Measurements from ENCODE around the gene ARFGAP2.

DNA sequence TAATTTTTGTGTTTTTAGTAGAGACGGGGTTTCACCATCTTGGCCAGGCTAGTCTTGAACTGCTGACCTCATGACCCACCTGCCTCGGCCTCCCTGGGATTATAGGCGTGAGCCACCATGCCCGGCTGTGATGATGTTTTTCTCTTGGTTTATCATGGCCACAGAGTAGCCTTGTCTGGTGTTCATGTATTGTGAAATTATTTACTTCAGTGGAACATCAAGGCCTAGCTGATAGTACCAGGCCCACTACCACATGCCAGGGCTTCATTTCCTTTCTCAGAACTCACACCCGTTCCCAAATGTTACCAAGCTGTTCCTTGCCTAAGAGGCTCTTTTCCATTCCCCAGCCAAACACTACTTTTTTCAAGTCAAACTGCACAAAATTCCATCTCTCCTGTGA, 31.9 kb upstream of the ARFGAP2 start:
- TF ChIP-seq, protein P1, sequence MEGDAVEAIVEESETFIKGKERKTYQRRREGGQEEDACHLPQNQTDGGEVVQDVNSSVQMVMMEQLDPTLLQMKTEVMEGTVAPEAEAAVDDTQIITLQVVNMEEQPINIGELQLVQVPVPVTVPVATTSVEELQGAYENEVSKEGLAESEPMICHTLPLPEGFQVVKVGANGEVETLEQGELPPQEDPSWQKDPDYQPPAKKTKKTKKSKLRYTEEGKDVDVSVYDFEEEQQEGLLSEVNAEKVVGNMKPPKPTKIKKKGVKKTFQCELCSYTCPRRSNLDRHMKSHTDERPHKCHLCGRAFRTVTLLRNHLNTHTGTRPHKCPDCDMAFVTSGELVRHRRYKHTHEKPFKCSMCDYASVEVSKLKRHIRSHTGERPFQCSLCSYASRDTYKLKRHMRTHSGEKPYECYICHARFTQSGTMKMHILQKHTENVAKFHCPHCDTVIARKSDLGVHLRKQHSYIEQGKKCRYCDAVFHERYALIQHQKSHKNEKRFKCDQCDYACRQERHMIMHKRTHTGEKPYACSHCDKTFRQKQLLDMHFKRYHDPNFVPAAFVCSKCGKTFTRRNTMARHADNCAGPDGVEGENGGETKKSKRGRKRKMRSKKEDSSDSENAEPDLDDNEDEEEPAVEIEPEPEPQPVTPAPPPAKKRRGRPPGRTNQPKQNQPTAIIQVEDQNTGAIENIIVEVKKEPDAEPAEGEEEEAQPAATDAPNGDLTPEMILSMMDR (IDR thresholded peaks at IDR 0.05) = no peak
- no peak for TF ChIP-seq POLR2A (IDR thresholded peaks at IDR 0.05)

All from adrenal gland (tissue), 5 donors.